ENCODE data around the gene MICU2.

MICU2 gene

GRCh38 chr13:21546372-21546771 is 57.6 kb downstream of the MICU2 start:
- H3K4me2 ChIP-seq (ENCODE audit: low read length) = no peak overlapping the region
- no peak overlapping the region for H3K4me3 ChIP-seq (ENCODE audit: low read depth, low read length, poor library complexity, severe bottlenecking)
- H4K20me1 ChIP-seq (ENCODE audit: insufficient read depth, low read length) = no peaks in the 10 kb centered on the region
- H3K4me1 ChIP-seq (ENCODE audit: insufficient read depth, low read length, severe bottlenecking) = no peaks in the 10 kb centered on the region
- H3K79me2 ChIP-seq (ENCODE audit: insufficient read depth, low read length) = no peaks in the 10 kb centered on the region
- H3K36me3 ChIP-seq (ENCODE audit: insufficient read depth, low read length) = no peaks in the 10 kb centered on the region
- H3F3A ChIP-seq (ENCODE audit: insufficient read depth, low read length) = no peaks in the 10 kb centered on the region
- no peak for TF ChIP-seq EZH2 (IDR thresholded peaks at IDR 0.05; ENCODE audit: borderline replicate concordance, low read length)
- TF ChIP-seq, protein P1, sequence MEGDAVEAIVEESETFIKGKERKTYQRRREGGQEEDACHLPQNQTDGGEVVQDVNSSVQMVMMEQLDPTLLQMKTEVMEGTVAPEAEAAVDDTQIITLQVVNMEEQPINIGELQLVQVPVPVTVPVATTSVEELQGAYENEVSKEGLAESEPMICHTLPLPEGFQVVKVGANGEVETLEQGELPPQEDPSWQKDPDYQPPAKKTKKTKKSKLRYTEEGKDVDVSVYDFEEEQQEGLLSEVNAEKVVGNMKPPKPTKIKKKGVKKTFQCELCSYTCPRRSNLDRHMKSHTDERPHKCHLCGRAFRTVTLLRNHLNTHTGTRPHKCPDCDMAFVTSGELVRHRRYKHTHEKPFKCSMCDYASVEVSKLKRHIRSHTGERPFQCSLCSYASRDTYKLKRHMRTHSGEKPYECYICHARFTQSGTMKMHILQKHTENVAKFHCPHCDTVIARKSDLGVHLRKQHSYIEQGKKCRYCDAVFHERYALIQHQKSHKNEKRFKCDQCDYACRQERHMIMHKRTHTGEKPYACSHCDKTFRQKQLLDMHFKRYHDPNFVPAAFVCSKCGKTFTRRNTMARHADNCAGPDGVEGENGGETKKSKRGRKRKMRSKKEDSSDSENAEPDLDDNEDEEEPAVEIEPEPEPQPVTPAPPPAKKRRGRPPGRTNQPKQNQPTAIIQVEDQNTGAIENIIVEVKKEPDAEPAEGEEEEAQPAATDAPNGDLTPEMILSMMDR (IDR thresholded peaks at IDR 0.05; ENCODE audit: low read length) = no peak
- H3K9ac ChIP-seq (ENCODE audit: low read length) = no peak overlapping the region
- H3K27me3 ChIP-seq (ENCODE audit: insufficient read depth, low read length) = no peaks in the 10 kb centered on the region
- H3K9me2 ChIP-seq (ENCODE audit: low read depth, low read length) = no peaks in the 10 kb centered on the region
- no peak overlapping the region for H2AFZ ChIP-seq (ENCODE audit: low read length)
- no peaks in the 10 kb centered on the region for H3K9me3 ChIP-seq (ENCODE audit: low read length)
- H3K27ac ChIP-seq (ENCODE audit: low read depth, low read length, poor library complexity, severe bottlenecking) = no peak overlapping the region

GRCh38 chr13:21544515-21544914 is 59.5 kb downstream of the MICU2 start:
- Histone ChIP-seq H3K27me3 (ENCODE audit: insufficient read depth, low read length) (no peaks in the 10 kb centered on the region), H3K9me2 (ENCODE audit: low read depth, low read length) (no peaks in the 10 kb centered on the region), H3F3A (ENCODE audit: insufficient read depth, low read length) (no peaks in the 10 kb centered on the region; the same call in 1 of the 2 replicates), H3K9ac (ENCODE audit: low read length) (no peak overlapping the region), H3K9me3 (ENCODE audit: low read length) (no peaks in the 10 kb centered on the region), H2AFZ (ENCODE audit: low read length) (no peak overlapping the region), H3K4me1 (ENCODE audit: insufficient read depth, low read length, severe bottlenecking) (no peaks in the 10 kb centered on the region), H3K4me3 (ENCODE audit: low read depth, low read length, poor library complexity, severe bottlenecking) (no peak overlapping the region), H3K36me3 (ENCODE audit: insufficient read depth, low read length) (no peaks in the 10 kb centered on the region), H3K27ac (ENCODE audit: low read depth, low read length, poor library complexity, severe bottlenecking) (no peak overlapping the region), H4K20me1 (ENCODE audit: insufficient read depth, low read length) (no peaks in the 10 kb centered on the region), H3K79me2 (ENCODE audit: insufficient read depth, low read length) (no peaks in the 10 kb centered on the region), H3K4me2 (ENCODE audit: low read length) (no peak overlapping the region)
- TF ChIP-seq, protein P1 (IDR thresholded peaks at IDR 0.05; ENCODE audit: low read length) = no peak
- no peak for TF ChIP-seq EZH2 (IDR thresholded peaks at IDR 0.05; ENCODE audit: borderline replicate concordance, low read length)

GRCh38 chr13:21542563-21542962 is 61.4 kb downstream of the MICU2 start:
- Histone ChIP-seq H3K36me3 (ENCODE audit: insufficient read depth, low read length) (0 out of 2 replicates have a peak, but pooled peaks cover 6% of the 10 kb centered on the region), H3K27ac (ENCODE audit: low read depth, low read length, poor library complexity, severe bottlenecking) (no peak overlapping the region), H3F3A (ENCODE audit: insufficient read depth, low read length) (no peaks in the 10 kb centered on the region; the same call in 1 of the 2 replicates), H3K9me2 (ENCODE audit: low read depth, low read length) (no peaks in the 10 kb centered on the region), H3K9ac (ENCODE audit: low read length) (no peak overlapping the region), H2AFZ (ENCODE audit: low read length) (no peak overlapping the region), H3K79me2 (ENCODE audit: insufficient read depth, low read length) (no peaks in the 10 kb centered on the region), H4K20me1 (ENCODE audit: insufficient read depth, low read length) (no peaks in the 10 kb centered on the region), H3K4me3 (ENCODE audit: low read depth, low read length, poor library complexity, severe bottlenecking) (no peak overlapping the region), H3K4me1 (ENCODE audit: insufficient read depth, low read length, severe bottlenecking) (no peaks in the 10 kb centered on the region), H3K4me2 (ENCODE audit: low read length) (no peak overlapping the region), H3K9me3 (ENCODE audit: low read length) (no peaks in the 10 kb centered on the region), H3K27me3 (ENCODE audit: insufficient read depth, low read length) (no peaks in the 10 kb centered on the region)
- TF ChIP-seq, protein P1 (IDR thresholded peaks at IDR 0.05; ENCODE audit: low read length) = no peak
- no peak for TF ChIP-seq EZH2 (IDR thresholded peaks at IDR 0.05; ENCODE audit: borderline replicate concordance, low read length)
